Liver (tissue), 9 donors: ENCODE results near the gene ACTC1. TPM values are rescaled to one million over a fixed set of nuclear protein-coding genes. Genes with fewer than 3 reads are reported as not detected.

Experiments
- DNase-seq: peaks from one replicate; pipeline ENCODE4 v3.0.0-alpha.2; 2017; ENCODE audit warnings: low spot score
- H3K27ac ChIP-seq, 2 donors: one replicate each; pipeline ENCODE4 v1.7.0; 2013; ENCODE audit warnings: inconsistent platforms in 2 of 2, low read length in 2 of 2, control low read depth in 1 of 2, low read depth in 1 of 2, mild to moderate bottlenecking in 1 of 2
- H3K27me3 ChIP-seq, 4 donors: one replicate each; pipeline versions ENCODE4 v1.6.1 to v1.7.0; 2013; ENCODE audit warnings: low read length in 3 of 4, inconsistent platforms in 1 of 4, mild to moderate bottlenecking in 1 of 4, moderate library complexity in 1 of 4; ENCODE audit not compliant: control insufficient read depth in 4 of 4, insufficient read depth in 4 of 4
- H3K36me3 ChIP-seq, 4 donors: one replicate each; pipeline versions ENCODE4 v1.6.1 to v1.7.0; 2013; ENCODE audit warnings: low read length in 3 of 4, mild to moderate bottlenecking in 3 of 4, low read depth in 1 of 4, moderate library complexity in 1 of 4; ENCODE audit not compliant: control insufficient read depth in 4 of 4, insufficient read depth in 3 of 4
- H3K4me1 ChIP-seq, 4 donors: one replicate each; pipeline versions ENCODE4 v1.6.1 to v1.7.0; 2013; ENCODE audit warnings: low read length in 3 of 4, mild to moderate bottlenecking in 3 of 4, moderate library complexity in 1 of 4; ENCODE audit not compliant: control insufficient read depth in 4 of 4, insufficient read depth in 4 of 4
- H3K4me3 ChIP-seq, 3 donors: one replicate each; pipeline versions ENCODE4 v1.6.1 to v1.7.0; 2013; ENCODE audit warnings: low read length in 3 of 3, control low read depth in 1 of 3, low read depth in 1 of 3, mild to moderate bottlenecking in 1 of 3
- H3K9ac ChIP-seq, 2 donors: one replicate each; pipeline ENCODE4 v1.7.0; 2013; ENCODE audit warnings: low read length in 2 of 2, mild to moderate bottlenecking in 2 of 2, moderate library complexity in 2 of 2, control low read depth in 1 of 2, low read depth in 1 of 2
- H3K9me3 ChIP-seq, 4 donors: one replicate each; pipeline versions ENCODE4 v1.6.1 to v1.7.0; 2013; ENCODE audit warnings: low read length in 3 of 4; ENCODE audit not compliant: control insufficient read depth in 4 of 4
- EGR1 ChIP-seq, 2 donors: IDR thresholded peaks; 2 replicates each; pipeline ENCODE4 v1.6.1; 2016 to 2018; ENCODE audit warnings: antibody characterized with exemption in 2 of 2, low read depth in 2 of 2
- FOXA1 ChIP-seq: IDR thresholded peaks from 2 replicates; pipeline ENCODE4 v1.6.1; 2016; ENCODE audit warnings: antibody characterized with exemption
- FOXA2 ChIP-seq: IDR thresholded peaks from 2 replicates; pipeline ENCODE4 v1.6.1; 2016; ENCODE audit warnings: antibody characterized with exemption
- GABPA ChIP-seq, 2 donors: IDR thresholded peaks in 1 of 2; conservative IDR thresholded peaks in 1 of 2; 2 replicates each; pipeline ENCODE4 v1.6.1; 2016; ENCODE audit warnings: antibody characterized with exemption in 2 of 2, mild to moderate bottlenecking in 1 of 2, moderate library complexity in 1 of 2
- HNF4A ChIP-seq, 2 donors: conservative IDR thresholded peaks; 2 replicates each; pipeline ENCODE4 v1.6.1; 2016; ENCODE audit warnings: antibody characterized with exemption in 2 of 2, mild to moderate bottlenecking in 2 of 2
- HNF4G ChIP-seq: IDR thresholded peaks from 2 replicates; pipeline ENCODE4 v1.6.1; 2016; ENCODE audit warnings: antibody characterized with exemption
- JUND ChIP-seq, 2 donors: IDR thresholded peaks; 2 replicates each; pipeline ENCODE4 v1.6.1; 2016; ENCODE audit warnings: antibody characterized with exemption in 2 of 2
- RAD21 ChIP-seq, 2 donors: IDR thresholded peaks; 2 replicates each; pipeline ENCODE4 v1.6.1; 2016; ENCODE audit warnings: antibody characterized with exemption in 2 of 2, mild to moderate bottlenecking in 2 of 2
- RXRA ChIP-seq, 2 donors: IDR thresholded peaks; 2 replicates each; pipeline ENCODE4 v1.6.1; 2017 to 2018; ENCODE audit warnings: antibody characterized with exemption in 2 of 2, mild to moderate bottlenecking in 1 of 2
- SP1 ChIP-seq: IDR thresholded peaks from 2 replicates; pipeline ENCODE4 v1.6.1; 2018; ENCODE audit warnings: antibody characterized with exemption, mild to moderate bottlenecking
- TAF1 ChIP-seq: conservative IDR thresholded peaks from 2 replicates; pipeline ENCODE4 v1.6.1; 2016; ENCODE audit warnings: antibody characterized with exemption, mild to moderate bottlenecking
- YY1 ChIP-seq: IDR thresholded peaks from 2 replicates; pipeline ENCODE4 v1.6.1; 2016; ENCODE audit warnings: antibody characterized with exemption, mild to moderate bottlenecking
- WGBS: extraction: QIAGEN DNeasy Blood & Tissue Kit; methylation state at CpG from one replicate; pipeline ENCODE4 v1.1.7; 2013; 5-methylcytosine and 5-hydroxymethylcytosine counted together
- polyA plus RNA-seq, 2 donors: library from polyadenylated mRNA; stranded (reverse) in 1 of 2; unstranded in 1 of 2; fragments of 200-250 nt in 1 of 2; fragments of >200 nt in 1 of 2; fragmentation: Nextera tagmentation in 1 of 2; extraction: Ambion mirVana in 1 of 2; gene quantifications; one replicate each; pipeline versions ENCODE4 v1.2.1 to v1.2.3, GENCODE V29; 2013 to 2015
- total RNA-seq, 2 donors: library from RNA; depleted of rRNA; stranded (reverse); fragments of >200 nt; gene quantifications; one replicate each; pipeline ENCODE4 v1.2.3, GENCODE V29; 2014
- TF ChIP-seq, protein P1 (sequence below): IDR thresholded peaks from 2 replicates; pipeline ENCODE4 v1.6.1; 2016; ENCODE audit warnings: antibody characterized with exemption
- TF ChIP-seq, protein P2 (sequence below): IDR thresholded peaks from 2 replicates; pipeline ENCODE4 v1.6.1; 2016; ENCODE audit warnings: antibody characterized with exemption
- TF ChIP-seq, protein P3 (sequence below): IDR thresholded peaks from 2 replicates; pipeline ENCODE4 v1.6.1; 2016; ENCODE audit warnings: antibody characterized with exemption, mild to moderate bottlenecking
- TF ChIP-seq, protein P4 (sequence below): IDR thresholded peaks from 2 replicates; pipeline ENCODE4 v1.6.1; 2016; ENCODE audit warnings: antibody characterized with exemption
- donor health status: healthy.
- donor health status: healthy.
- donor health status: healthy.
- donor health status: healthy.
- donor health status: healthy.

ACTC1 gene
- total and polyA plus RNA-seq, 4 donors, result 0.08 to 0.89 TPM; not detected in 2

DNA sequence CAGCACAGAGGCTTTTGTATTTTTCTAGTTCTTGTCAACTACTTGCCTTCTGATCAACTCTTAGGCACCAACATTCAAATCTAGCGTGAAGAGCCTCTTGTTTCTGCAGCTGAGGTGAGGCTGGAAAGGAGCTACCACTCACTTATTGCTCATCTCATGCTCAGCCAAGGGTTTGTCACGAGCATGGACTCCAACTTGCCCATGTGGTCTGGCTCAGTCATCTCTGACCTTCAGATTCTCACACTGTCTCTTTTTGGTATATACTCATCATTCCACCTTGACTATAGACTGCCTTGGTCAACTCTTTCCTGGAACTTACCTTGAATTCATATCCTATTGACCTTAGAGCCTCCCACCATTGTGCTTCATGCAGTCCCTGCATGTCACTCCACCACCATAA is 35.4 kb downstream of the ACTC1 start:
- Histone ChIP-seq H3K9ac (no peak overlapping the region), H3K36me3 (no peaks in the 10 kb centered on the region), H3K27ac (no peak overlapping the region), H3K9me3 (no peaks in the 10 kb centered on the region), H3K4me3 (no peak overlapping the region), H3K27me3 (peaks cover 0 to 13% (median 3%) of the 10 kb centered on the region in 4 donors), H3K4me1 (peaks cover 0 to 3% (median under 1%) of the 10 kb centered on the region in 4 donors)
- TF ChIP-seq, protein P1, sequence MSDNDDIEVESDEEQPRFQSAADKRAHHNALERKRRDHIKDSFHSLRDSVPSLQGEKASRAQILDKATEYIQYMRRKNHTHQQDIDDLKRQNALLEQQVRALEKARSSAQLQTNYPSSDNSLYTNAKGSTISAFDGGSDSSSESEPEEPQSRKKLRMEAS, result no peak
- no peak for TF ChIP-seq FOXA1
- no peak for TF ChIP-seq FOXA2
- TF ChIP-seq GABPA (IDR thresholded peaks at IDR 0.05 in 1 of 2, conservative IDR thresholded peaks at IDR 0.05 in 1 of 2), result no peak
- TF ChIP-seq, protein P2, sequence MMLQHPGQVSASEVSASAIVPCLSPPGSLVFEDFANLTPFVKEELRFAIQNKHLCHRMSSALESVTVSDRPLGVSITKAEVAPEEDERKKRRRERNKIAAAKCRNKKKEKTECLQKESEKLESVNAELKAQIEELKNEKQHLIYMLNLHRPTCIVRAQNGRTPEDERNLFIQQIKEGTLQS, result no peak
- TF ChIP-seq HNF4A (conservative IDR thresholded peaks at IDR 0.05), result no peak
- no peak for DNase-seq
- 41% methylated on average over 2 of the region's 2 CpGs for WGBS

DNA sequence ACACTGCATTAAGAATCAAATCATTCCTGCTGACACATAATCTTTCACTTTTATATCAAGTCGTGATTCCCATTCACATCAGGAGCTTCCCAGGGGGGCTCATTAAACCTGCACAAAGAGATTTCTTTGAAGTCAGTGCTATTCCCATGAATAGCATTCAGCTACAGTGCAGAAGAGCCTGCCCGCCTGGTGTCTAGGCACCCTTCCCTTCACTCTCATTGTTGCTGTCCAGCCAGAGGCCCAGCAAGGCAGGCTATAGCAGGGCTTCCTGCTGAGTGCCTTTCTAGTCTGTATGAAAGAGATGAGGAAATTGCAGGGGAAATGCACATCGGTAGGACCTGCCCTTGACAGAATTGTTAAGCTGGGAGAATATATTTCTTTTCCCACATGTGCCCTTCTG is 36.0 kb downstream of the ACTC1 start:
- H3K4me3 ChIP-seq, result no peak overlapping the region
- H3K27ac ChIP-seq, result no peak overlapping the region
- H3K36me3 ChIP-seq, result no peaks in the 10 kb centered on the region
- DNase-seq, result no peak
- no peak overlapping the region for H3K9ac ChIP-seq
- H3K27me3 ChIP-seq, result peaks cover 0 to 13% (median 7%) of the 10 kb centered on the region in 4 donors
- H3K9me3 ChIP-seq, result no peaks in the 10 kb centered on the region
- TF ChIP-seq, protein P1, result no peak
- TF ChIP-seq, protein P2, result no peak
- TF ChIP-seq YY1, result no peak
- TF ChIP-seq HNF4A (conservative IDR thresholded peaks at IDR 0.05), result no peak
- no peak for TF ChIP-seq FOXA2
- TF ChIP-seq, protein P3, sequence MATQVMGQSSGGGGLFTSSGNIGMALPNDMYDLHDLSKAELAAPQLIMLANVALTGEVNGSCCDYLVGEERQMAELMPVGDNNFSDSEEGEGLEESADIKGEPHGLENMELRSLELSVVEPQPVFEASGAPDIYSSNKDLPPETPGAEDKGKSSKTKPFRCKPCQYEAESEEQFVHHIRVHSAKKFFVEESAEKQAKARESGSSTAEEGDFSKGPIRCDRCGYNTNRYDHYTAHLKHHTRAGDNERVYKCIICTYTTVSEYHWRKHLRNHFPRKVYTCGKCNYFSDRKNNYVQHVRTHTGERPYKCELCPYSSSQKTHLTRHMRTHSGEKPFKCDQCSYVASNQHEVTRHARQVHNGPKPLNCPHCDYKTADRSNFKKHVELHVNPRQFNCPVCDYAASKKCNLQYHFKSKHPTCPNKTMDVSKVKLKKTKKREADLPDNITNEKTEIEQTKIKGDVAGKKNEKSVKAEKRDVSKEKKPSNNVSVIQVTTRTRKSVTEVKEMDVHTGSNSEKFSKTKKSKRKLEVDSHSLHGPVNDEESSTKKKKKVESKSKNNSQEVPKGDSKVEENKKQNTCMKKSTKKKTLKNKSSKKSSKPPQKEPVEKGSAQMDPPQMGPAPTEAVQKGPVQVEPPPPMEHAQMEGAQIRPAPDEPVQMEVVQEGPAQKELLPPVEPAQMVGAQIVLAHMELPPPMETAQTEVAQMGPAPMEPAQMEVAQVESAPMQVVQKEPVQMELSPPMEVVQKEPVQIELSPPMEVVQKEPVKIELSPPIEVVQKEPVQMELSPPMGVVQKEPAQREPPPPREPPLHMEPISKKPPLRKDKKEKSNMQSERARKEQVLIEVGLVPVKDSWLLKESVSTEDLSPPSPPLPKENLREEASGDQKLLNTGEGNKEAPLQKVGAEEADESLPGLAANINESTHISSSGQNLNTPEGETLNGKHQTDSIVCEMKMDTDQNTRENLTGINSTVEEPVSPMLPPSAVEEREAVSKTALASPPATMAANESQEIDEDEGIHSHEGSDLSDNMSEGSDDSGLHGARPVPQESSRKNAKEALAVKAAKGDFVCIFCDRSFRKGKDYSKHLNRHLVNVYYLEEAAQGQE, result no peak
- no peak for TF ChIP-seq FOXA1
- no peak for TF ChIP-seq EGR1 (IDR thresholded peaks at IDR 0.05; ENCODE audit: low read depth in 2 of 2)
- no peak for TF ChIP-seq HNF4G
- TF ChIP-seq, protein P4, sequence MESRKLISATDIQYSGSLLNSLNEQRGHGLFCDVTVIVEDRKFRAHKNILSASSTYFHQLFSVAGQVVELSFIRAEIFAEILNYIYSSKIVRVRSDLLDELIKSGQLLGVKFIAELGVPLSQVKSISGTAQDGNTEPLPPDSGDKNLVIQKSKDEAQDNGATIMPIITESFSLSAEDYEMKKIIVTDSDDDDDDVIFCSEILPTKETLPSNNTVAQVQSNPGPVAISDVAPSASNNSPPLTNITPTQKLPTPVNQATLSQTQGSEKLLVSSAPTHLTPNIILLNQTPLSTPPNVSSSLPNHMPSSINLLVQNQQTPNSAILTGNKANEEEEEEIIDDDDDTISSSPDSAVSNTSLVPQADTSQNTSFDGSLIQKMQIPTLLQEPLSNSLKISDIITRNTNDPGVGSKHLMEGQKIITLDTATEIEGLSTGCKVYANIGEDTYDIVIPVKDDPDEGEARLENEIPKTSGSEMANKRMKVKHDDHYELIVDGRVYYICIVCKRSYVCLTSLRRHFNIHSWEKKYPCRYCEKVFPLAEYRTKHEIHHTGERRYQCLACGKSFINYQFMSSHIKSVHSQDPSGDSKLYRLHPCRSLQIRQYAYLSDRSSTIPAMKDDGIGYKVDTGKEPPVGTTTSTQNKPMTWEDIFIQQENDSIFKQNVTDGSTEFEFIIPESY, result no peak
- no peak for TF ChIP-seq GABPA (IDR thresholded peaks at IDR 0.05 in 1 of 2, conservative IDR thresholded peaks at IDR 0.05 in 1 of 2)
- no peak for TF ChIP-seq RXRA (IDR thresholded peaks at IDR 0.05)
- no peak for TF ChIP-seq RAD21 (IDR thresholded peaks at IDR 0.05)
- TF ChIP-seq JUND (IDR thresholded peaks at IDR 0.05), result no peak
- TF ChIP-seq TAF1, result no peak
- no peak for TF ChIP-seq SP1
- WGBS, result 43% methylated on average over 3 of the region's 3 CpGs
- H3K4me1 ChIP-seq, result peaks cover 2 to 7% (median 4%) of the 10 kb centered on the region in 4 donors
